ENCODE results near the gene OR2S2.

The OR2S2 gene

DNA sequence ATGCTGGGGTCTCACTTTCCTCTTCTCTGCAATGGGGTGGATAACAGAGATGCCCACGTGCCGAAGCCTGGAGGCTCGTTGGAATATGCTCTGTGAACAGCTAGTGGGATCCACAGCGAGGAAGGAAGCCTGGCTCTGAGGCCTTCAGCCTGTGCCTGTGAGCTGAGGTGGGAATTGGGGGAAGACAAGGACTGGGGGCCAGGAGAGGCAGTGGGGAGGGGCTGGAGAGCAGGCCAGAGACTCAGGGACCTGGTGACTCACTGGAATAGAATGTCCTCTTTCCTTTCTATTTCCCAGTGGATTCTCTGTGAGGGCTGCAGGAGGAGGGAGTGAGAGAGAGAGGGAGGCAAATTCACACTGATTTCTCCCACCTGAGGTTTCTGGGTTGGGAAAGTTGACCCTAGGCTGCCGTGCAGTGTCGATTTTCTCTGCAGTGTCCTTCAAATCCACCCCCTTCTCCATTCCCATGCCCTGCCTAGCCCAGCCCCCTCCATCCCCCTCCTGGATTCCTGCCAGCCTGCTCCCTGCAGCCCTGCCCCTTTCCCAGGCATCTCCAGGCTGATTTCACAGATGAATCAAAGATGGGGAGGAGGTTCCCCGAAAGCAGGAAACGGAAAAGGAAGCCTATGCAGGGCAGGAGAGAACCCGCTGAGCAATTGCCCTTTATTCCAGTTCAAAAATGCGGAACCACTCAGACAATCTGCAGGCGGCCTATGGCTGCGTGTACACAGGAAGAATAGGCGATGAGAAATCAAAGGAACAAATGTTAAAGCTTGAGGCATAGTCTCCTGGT, 50.0 kb downstream of the OR2S2 start:
- DNase-seq = no peak

Measured in NCI-H510A (cell line).